A549 (cell line): Measurements from ENCODE around the gene RNF175. TPM values are rescaled to one million over a fixed set of nuclear protein-coding genes. Genes with fewer than 3 reads are reported as not detected.

ENCODE experiments used
- ATAC-seq, 2 experiments: fragments of 200-7000 bp in 1 of 2; fragments of >200 bp in 1 of 2; cut with Nextera tagmentation in 1 of 2; cut with Tn5 transposase in 1 of 2; 3 replicates each; pipeline versions ENCODE4 v1.8.0 to v1.9.1; 2018 to 2020; ENCODE audit warnings: mild to moderate bottlenecking in 1 of 2, moderate library complexity in 1 of 2
- CTCF ChIA-PET: fragments of 300-600 bp; sonication (Branson Sonifier 250); formaldehyde crosslinking; extraction: SDS; loops from one replicate; lab custom pipeline; 2021; ENCODE audit warnings: antibody characterized with exemption, inconsistent platforms; lab: Yijun Ruan, JAX
- POLR2A ChIA-PET: fragments of 350-600 bp; formaldehyde crosslinking; extraction: SDS; loops from one replicate; lab custom pipeline; 2021; ENCODE audit warnings: antibody characterized with exemption, inconsistent platforms; lab: Yijun Ruan, JAX
- DNase-seq, 2 experiments: peaks; one replicate each; pipeline versions ENCODE4 v3.0.0 to v3.0.0-alpha.2; 2011 to 2016; ENCODE audit warnings: low read depth in 1 of 2, low spot score in 1 of 2
- FAIRE-seq: peaks from 2 replicates; lab custom pipeline; 2011; peaks lifted over from hg19 to GRCh38; lab: Jason Lieb, UNC
- H3K27ac ChIP-seq, 2 experiments: fragments of >200 bp; sonication (Bioruptor Twin); formaldehyde crosslinking; 3 replicates each; pipeline ENCODE4 v1.5.1; 2016 to 2017
- H3K4me1 ChIP-seq: fragments of >200 bp; sonication (Bioruptor Twin); formaldehyde crosslinking; 3 replicates; pipeline ENCODE4 v1.6.1; 2016
- H3K4me2 ChIP-seq: fragments of >200 bp; sonication (Bioruptor Twin); formaldehyde crosslinking; 3 replicates; pipeline ENCODE4 v1.6.1; 2016
- H3K4me3 ChIP-seq: fragments of >200 bp; sonication (Bioruptor Twin); formaldehyde crosslinking; 3 replicates; pipeline ENCODE4 v1.5.1; 2016
- H3K9me3 ChIP-seq: fragments of >200 bp; sonication (Bioruptor Twin); formaldehyde crosslinking; 3 replicates; pipeline ENCODE4 v1.6.1; 2016
- BCL3 ChIP-seq: fragments of >200 bp; sonication (Bioruptor Twin); formaldehyde crosslinking; IDR thresholded peaks from 3 replicates; pipeline ENCODE4 v1.6.1; 2016
- CTCF ChIP-seq: fragments of >200 bp; sonication (Bioruptor Twin); formaldehyde crosslinking; IDR thresholded peaks from 3 replicates; pipeline ENCODE4 v1.5.1; 2016
- EHF ChIP-seq: fragments of 250-450 bp; sonication (Bioruptor Pico); IDR thresholded peaks from 2 replicates; pipeline ENCODE4 v1.5.0; 2020; ENCODE audit warnings: mild to moderate bottlenecking
- EP300 ChIP-seq, 2 experiments: fragments of >200 bp; sonication (Bioruptor Twin); formaldehyde crosslinking; IDR thresholded peaks; 2 replicates in 1 of 2; 3 replicates in 1 of 2; pipeline ENCODE4 v1.6.1; 2016 to 2017
- ESRRA ChIP-seq: fragments of 150-350 bp; IDR thresholded peaks from 2 replicates; pipeline ENCODE4 v1.6.1; 2014; ENCODE audit warnings: mild to moderate bottlenecking, low read length, borderline replicate concordance
- FOSB ChIP-seq: fragments of 250-450 bp; sonication (Bioruptor Pico); IDR thresholded peaks from 2 replicates; pipeline ENCODE4 v1.5.0; 2020; ENCODE audit warnings: mild to moderate bottlenecking, moderate library complexity
- FOSL2 ChIP-seq, 2 experiments: fragments of 450-650 bp in 1 of 2; fragments of >200 bp in 1 of 2; sonication (Bioruptor Twin) in 1 of 2; formaldehyde crosslinking; IDR thresholded peaks; 2 replicates each; pipeline versions ENCODE4 v1.5.0 to v1.6.1; 2016 to 2020; ENCODE audit warnings: mild to moderate bottlenecking in 1 of 2, moderate library complexity in 1 of 2
- GATA3 ChIP-seq: IDR thresholded peaks from 2 replicates; pipeline ENCODE4 v1.6.1; 2012; ENCODE audit warnings: borderline replicate concordance
- HDAC2 ChIP-seq: fragments of 200-600 bp; sonication (generic); IDR thresholded peaks from 2 replicates; pipeline ENCODE4 v1.6.1; 2016
- HEYL ChIP-seq: fragments of 250-450 bp; sonication (Bioruptor Pico); IDR thresholded peaks from 2 replicates; pipeline ENCODE4 v1.8.0; 2021; ENCODE audit warnings: mild to moderate bottlenecking, moderate library complexity
- HOXB5 ChIP-seq: fragments of 250-450 bp; sonication (Bioruptor Pico); IDR thresholded peaks from 2 replicates; pipeline ENCODE4 v1.5.0; 2020; ENCODE audit warnings: mild to moderate bottlenecking, moderate library complexity
- JUNB ChIP-seq: fragments of >200 bp; sonication (Bioruptor Twin); formaldehyde crosslinking; IDR thresholded peaks from 2 replicates; pipeline ENCODE4 v1.6.1; 2016
- KDM1A ChIP-seq: fragments of 200-600 bp; sonication (generic); IDR thresholded peaks from 2 replicates; pipeline ENCODE4 v1.6.1; 2016; ENCODE audit warnings: low read depth, mild to moderate bottlenecking
- KDM5A ChIP-seq: fragments of 200-600 bp; sonication (generic); IDR thresholded peaks from 2 replicates; pipeline ENCODE4 v1.6.1; 2016; ENCODE audit warnings: antibody characterized with exemption, mild to moderate bottlenecking
- MYC ChIP-seq: IDR thresholded peaks from 2 replicates; pipeline ENCODE4 v1.6.1; 2012; ENCODE audit warnings: mild to moderate bottlenecking, inconsistent platforms, low read length, improper control_type of control experiment, borderline replicate concordance
- NPAS2 ChIP-seq: fragments of 250-450 bp; sonication (Bioruptor Pico); IDR thresholded peaks from 2 replicates; pipeline ENCODE4 v1.8.0; 2022; ENCODE audit warnings: mild to moderate bottlenecking, moderate library complexity, borderline replicate concordance
- PHF8 ChIP-seq: fragments of 200-600 bp; sonication (generic); IDR thresholded peaks from 2 replicates; pipeline ENCODE4 v1.6.1; 2016; ENCODE audit warnings: low read depth, mild to moderate bottlenecking, antibody characterized with exemption, moderate library complexity, borderline replicate concordance
- RARB ChIP-seq: fragments of 250-450 bp; sonication (Bioruptor Pico); IDR thresholded peaks from 2 replicates; pipeline ENCODE4 v1.8.0; 2021; ENCODE audit warnings: mild to moderate bottlenecking, moderate library complexity
- RNF2 ChIP-seq: fragments of 200-600 bp; sonication (generic); IDR thresholded peaks from 2 replicates; pipeline ENCODE4 v1.6.1; 2016; ENCODE audit warnings: low read depth, mild to moderate bottlenecking, antibody characterized with exemption, moderate library complexity, borderline replicate concordance
- TP53 ChIP-seq: fragments of 250-450 bp; sonication (Bioruptor Pico); IDR thresholded peaks from 2 replicates; pipeline ENCODE4 v1.5.0; 2021; ENCODE audit warnings: mild to moderate bottlenecking, moderate library complexity
- ZFP36 ChIP-seq: fragments of 450-650 bp; IDR thresholded peaks from 2 replicates; pipeline ENCODE4 v1.6.1; 2014; ENCODE audit warnings: borderline replicate concordance; ENCODE audit not compliant: partially characterized antibody
- ZNF302 ChIP-seq: fragments of 250-450 bp; sonication (Bioruptor Pico); IDR thresholded peaks from 2 replicates; pipeline ENCODE4 v1.9.0; 2021; ENCODE audit warnings: inconsistent platforms, mild to moderate bottlenecking, moderate library complexity
- WGBS: methylation state at CpG from one replicate; pipeline ENCODE4 v1.1.6; 2017; ENCODE audit errors: missing lambda C conversion rate; 5-methylcytosine and 5-hydroxymethylcytosine counted together
- polyA plus RNA-seq, 4 experiments: library from polyadenylated mRNA; depleted of rRNA in 3 of 4; stranded (reverse); fragments of >200 nt; fragmentation: RNase III in 1 of 4; extraction: RNeasy Plus Mini Kit Qiagen cat#74134 plus additional on column Dnase treatment in 1 of 4; gene quantifications; 2 replicates in 3 of 4; 3 replicates in 1 of 4; pipeline ENCODE4 v1.2.3, GENCODE V29; 2011 to 2017
- TF ChIP-seq, protein P1 (sequence below): fragments of 150-350 bp; IDR thresholded peaks from 2 replicates; pipeline ENCODE4 v1.6.1; 2014; ENCODE audit warnings: low read depth, mild to moderate bottlenecking, low read length
- TF ChIP-seq, protein P2 (sequence below): fragments of 450-650 bp; IDR thresholded peaks from 2 replicates; pipeline ENCODE4 v1.6.1; 2014; ENCODE audit warnings: antibody characterized with exemption

The RNF175 gene
- polyA plus RNA-seq, 2 of the 4 experiments (the other 2 are of a cell fraction) = not detected

- H3K4me1 ChIP-seq = no peaks in the 10 kb centered on the region
- no peak for DNase-seq
- ChIA-PET CTCF (no interaction called here), POLR2A (no interaction called here)
- ATAC-seq = no peak
- no peak overlapping the region for H3K27ac ChIP-seq
- WGBS = 7% methylated on average over 2 of the region's 2 CpGs
- no peak for TF ChIP-seq RNF2
- no peak for TF ChIP-seq EHF (CRISPR knock-in tag)
- no peak for TF ChIP-seq ZNF302 (CRISPR knock-in tag)
- TF ChIP-seq, protein P1, sequence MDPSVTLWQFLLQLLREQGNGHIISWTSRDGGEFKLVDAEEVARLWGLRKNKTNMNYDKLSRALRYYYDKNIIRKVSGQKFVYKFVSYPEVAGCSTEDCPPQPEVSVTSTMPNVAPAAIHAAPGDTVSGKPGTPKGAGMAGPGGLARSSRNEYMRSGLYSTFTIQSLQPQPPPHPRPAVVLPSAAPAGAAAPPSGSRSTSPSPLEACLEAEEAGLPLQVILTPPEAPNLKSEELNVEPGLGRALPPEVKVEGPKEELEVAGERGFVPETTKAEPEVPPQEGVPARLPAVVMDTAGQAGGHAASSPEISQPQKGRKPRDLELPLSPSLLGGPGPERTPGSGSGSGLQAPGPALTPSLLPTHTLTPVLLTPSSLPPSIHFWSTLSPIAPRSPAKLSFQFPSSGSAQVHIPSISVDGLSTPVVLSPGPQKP = no peak
- TF ChIP-seq HOXB5 = no peak
- no peak for TF ChIP-seq MYC
- no peak for TF ChIP-seq EP300 (IDR thresholded peaks at IDR 0.05)
- TF ChIP-seq CTCF = no peak
- no peak for TF ChIP-seq ESRRA
- no peak for TF ChIP-seq PHF8
- TF ChIP-seq, protein P2, sequence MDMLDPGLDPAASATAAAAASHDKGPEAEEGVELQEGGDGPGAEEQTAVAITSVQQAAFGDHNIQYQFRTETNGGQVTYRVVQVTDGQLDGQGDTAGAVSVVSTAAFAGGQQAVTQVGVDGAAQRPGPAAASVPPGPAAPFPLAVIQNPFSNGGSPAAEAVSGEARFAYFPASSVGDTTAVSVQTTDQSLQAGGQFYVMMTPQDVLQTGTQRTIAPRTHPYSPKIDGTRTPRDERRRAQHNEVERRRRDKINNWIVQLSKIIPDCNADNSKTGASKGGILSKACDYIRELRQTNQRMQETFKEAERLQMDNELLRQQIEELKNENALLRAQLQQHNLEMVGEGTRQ = no peak
- TF ChIP-seq RARB (CRISPR knock-in tag) = no peak
- TF ChIP-seq FOSL2 (IDR thresholded peaks at IDR 0.05) = no peak
- no peak for TF ChIP-seq FOSL2 (CRISPR knock-in tag; IDR thresholded peaks at IDR 0.05)
- no peak for TF ChIP-seq GATA3
- TF ChIP-seq NPAS2 = no peak
- no peak for TF ChIP-seq HEYL (CRISPR knock-in tag)
- no peak for TF ChIP-seq FOSB (CRISPR knock-in tag)
- TF ChIP-seq HDAC2 = no peak
- TF ChIP-seq BCL3 = no peak
- H3K9me3 ChIP-seq = no peaks in the 10 kb centered on the region
- no peak overlapping the region for H3K4me2 ChIP-seq
- no peak for FAIRE-seq
- H3K4me3 ChIP-seq = no peak overlapping the region
Measured at GRCh38 chr4:153773236-153773690, 13.4 kb upstream of the RNF175 start.

- ChIA-PET CTCF (no interaction called here), POLR2A (no interaction called here)
- Histone ChIP-seq H3K4me2 (no peak overlapping the region), H3K4me3 (no peak overlapping the region), H3K27ac (no peak overlapping the region), H3K4me1 (no peaks in the 10 kb centered on the region)
- FAIRE-seq (no peak), ATAC-seq (no peak)
- no peak for TF ChIP-seq EHF (CRISPR knock-in tag)
- no peak for TF ChIP-seq KDM1A
- TF ChIP-seq TP53 (CRISPR knock-in tag) = no peak
- TF ChIP-seq JUNB = no peak
- TF ChIP-seq KDM5A = no peak
- TF ChIP-seq MYC = no peak
- no peak for TF ChIP-seq ZFP36
- no peak for TF ChIP-seq NPAS2
- TF ChIP-seq, all 56 proteins: peak for 0
- DNase-seq = no peak
- no peaks in the 10 kb centered on the region for H3K9me3 ChIP-seq
Measured at GRCh38 chr4:153771046-153771445, 11.2 kb upstream of the RNF175 start.
